Transverse colon (tissue), 4 donors: ENCODE measurements around the gene RGL3. TPM values are rescaled to one million over a fixed set of nuclear protein-coding genes. Genes with fewer than 3 reads are reported as not detected.

Experiments
- DNase-seq: peaks from one replicate; pipeline ENCODE4 v3.0.0-alpha.2; 2019
- H3K27ac ChIP-seq, 4 donors: fragments of 200-600 bp; sonication (generic); 2 replicates each; pipeline ENCODE4 v1.5.1; 2016 to 2018; ENCODE audit warnings: inconsistent platforms in 4 of 4
- H3K27me3 ChIP-seq: fragments of 200-600 bp; sonication (generic); 2 replicates; pipeline ENCODE4 v1.5.1; 2017; ENCODE audit warnings: inconsistent platforms
- H3K36me3 ChIP-seq, 4 donors: fragments of 200-600 bp; sonication (generic); 2 replicates each; pipeline ENCODE4 v1.5.1; 2017 to 2019; ENCODE audit warnings: inconsistent platforms in 4 of 4
- H3K4me1 ChIP-seq, 4 donors: fragments of 200-600 bp; sonication (generic); 2 replicates each; pipeline ENCODE4 v1.5.1; 2017 to 2020; ENCODE audit warnings: inconsistent platforms in 4 of 4
- H3K4me3 ChIP-seq, 4 donors: fragments of 200-600 bp; sonication (generic); 1 replicate in 1 of 4; 2 replicates in 3 of 4; pipeline versions ENCODE4 v1.5.1 to v1.6.1; 2017 to 2019; ENCODE audit warnings: inconsistent platforms in 4 of 4
- H3K9me3 ChIP-seq, 2 donors: fragments of 200-600 bp; sonication (generic); 2 replicates each; pipeline ENCODE4 v1.5.1; 2017 to 2019; ENCODE audit warnings: inconsistent platforms in 2 of 2
- CTCF ChIP-seq, 5 experiments: fragments of 200-600 bp in 3 of 5; fragments of 450-650 bp in 2 of 5; sonication (generic) in 3 of 5; IDR thresholded peaks; 1 replicate in 2 of 5; 2 replicates in 3 of 5; pipeline ENCODE4 v1.5.1; 2016 to 2017; ENCODE audit warnings: antibody characterized with exemption in 5 of 5, inconsistent platforms in 3 of 5, mild to moderate bottlenecking in 2 of 5, moderate library complexity in 1 of 5
- EP300 ChIP-seq: sonication (generic); formaldehyde crosslinking; IDR thresholded peaks from one replicate; pipeline ENCODE4 v1.6.1; 2017; ENCODE audit warnings: antibody characterized with exemption, low read depth
- POLR2A ChIP-seq: fragments of 450-650 bp; IDR thresholded peaks from one replicate; pipeline ENCODE4 v1.6.1; 2016; ENCODE audit warnings: antibody characterized with exemption, mild to moderate bottlenecking, moderate library complexity
- POLR2AphosphoS5 ChIP-seq, 3 donors: sonication (generic); formaldehyde crosslinking; IDR thresholded peaks; one replicate each; pipeline ENCODE4 v1.6.1; 2016; ENCODE audit warnings: antibody characterized with exemption in 3 of 3
- WGBS, 2 donors: methylation state at CpG; one replicate each; pipeline ENCODE4 v1.1.5; 2018; ENCODE audit warnings: low coverage in 1 of 2; 5-methylcytosine and 5-hydroxymethylcytosine counted together
- in situ Hi-C, 4 donors: fragments of 200-750 bp; cut with MboI; loops; one replicate each; pipeline versions ENCODE4 v1.15.0 to v1.15.1; 2017; ENCODE audit warnings: low sequenced_read_pairs in 3 of 4, low pct_ligation_motif_present in 1 of 4, low pct_unique_long_range_greater_than_20kb in 1 of 4
- intact Hi-C: fragments of 100-400 bp; cut with DNase I; formaldehyde crosslinking; loops from one replicate; pipeline ENCODE4 v1.15.1; 2023; ENCODE audit warnings: low total_unique reads
- total RNA-seq, 4 donors: library from RNA; depleted of rRNA; stranded (reverse); fragments of >200 nt; gene quantifications; one replicate each; pipeline ENCODE4 v1.1.0, GENCODE V29; 2016

Gene RGL3
- total RNA-seq, 4 donors from 2014 or later = 6.7 to 78.9 (median 28.1) TPM

GRCh38 chr19:11397089-11397610 is 22.0 kb downstream of the RGL3 start:
- intact Hi-C loops = loop anchor here (10.0 kb wide), 1 partner anchor 352 kb away; no protein-coding TSS in a partner anchor
- TF ChIP-seq POLR2A = no peak
- TF ChIP-seq EP300 = no peak
- no peak for TF ChIP-seq CTCF (IDR thresholded peaks at IDR 0.05)
- no peak for TF ChIP-seq POLR2AphosphoS5 (IDR thresholded peaks at IDR 0.05)
- Histone ChIP-seq H3K9me3 (no peaks in the 10 kb centered on the region), H3K27ac (no peak overlapping the region), H3K27me3 (no peaks in the 10 kb centered on the region), H3K36me3 (no peaks in the 10 kb centered on the region), H3K4me1 (no peaks in the 10 kb centered on the region), H3K4me3 (no peak overlapping the region)
- 93 to 100% methylated on average over 1 to 22 of the region's 22 CpGs for whole genome bisulfite sequencing, 2 donors
- in situ Hi-C loops = loop anchor here in 1 of 4 donors (25.0 kb wide), 1 partner anchor 90 kb away; the partner anchor contains the start of gene ELAVL3
- DNase-seq = no peak

- H3K27ac ChIP-seq = no peak overlapping the region
- DNase-seq = no peak
- no peaks in the 10 kb centered on the region for H3K4me1 ChIP-seq
- intact Hi-C loops = loop anchor here (10.0 kb wide), 1 partner anchor 346 kb away; no protein-coding TSS in a partner anchor
- no peak for TF ChIP-seq POLR2A
- no peak for TF ChIP-seq CTCF (IDR thresholded peaks at IDR 0.05)
- TF ChIP-seq POLR2AphosphoS5 (IDR thresholded peaks at IDR 0.05) = no peak
- TF ChIP-seq EP300 = no peak
- no peaks in the 10 kb centered on the region for H3K36me3 ChIP-seq
- in situ Hi-C loops = loop anchor here in 1 of 4 donors (25.0 kb wide), 1 partner anchor 96 kb away; the partner anchor contains the start of gene ELAVL3
- H3K9me3 ChIP-seq = no peaks in the 10 kb centered on the region
- H3K27me3 ChIP-seq = no peaks in the 10 kb centered on the region
- WGBS, 2 donors = 80% methylated on average over 3 to 4 of the region's 4 CpGs
- H3K4me3 ChIP-seq = no peak overlapping the region
These were observed 28.0 kb downstream of the RGL3 start for GRCh38 chr19:11390933-11391680.

- no peaks in the 10 kb centered on the region for H3K4me1 ChIP-seq
- H3K27me3 ChIP-seq = no peaks in the 10 kb centered on the region
- TF ChIP-seq CTCF (IDR thresholded peaks at IDR 0.05) = no peak
- no peak for TF ChIP-seq POLR2A
- TF ChIP-seq POLR2AphosphoS5 (IDR thresholded peaks at IDR 0.05) = no peak
- no peak for TF ChIP-seq EP300
- H3K27ac ChIP-seq = no peak overlapping the region
- intact Hi-C loops = loop anchor here (10.0 kb wide), 1 partner anchor 346 kb away; no protein-coding TSS in a partner anchor
- H3K4me3 ChIP-seq = no peak overlapping the region
- in situ Hi-C loops = loop anchor here in 1 of 4 donors (25.0 kb wide), 1 partner anchor 97 kb away; the partner anchor contains the start of gene ELAVL3
- 89% methylated on average over 2 of the region's 2 CpGs; no CpG with 5 or more reads in 1 of the 2 donors for WGBS, 2 donors
- H3K9me3 ChIP-seq = no peaks in the 10 kb centered on the region
- no peak for DNase-seq
- H3K36me3 ChIP-seq = no peaks in the 10 kb centered on the region
These were observed 28.8 kb downstream of the RGL3 start for GRCh38 chr19:11390359-11390758.
